Body of pancreas (tissue), 4 donors: ENCODE results near the gene SLC17A8. TPM values are rescaled to one million over a fixed set of nuclear protein-coding genes. Genes with fewer than 3 reads are reported as not detected.

Source experiments
- ATAC-seq: fragments of 150-250 bp; one replicate; pipeline ENCODE4 v1.9.1; 2016
- DNase-seq, 4 donors: peaks; one replicate each; pipeline ENCODE4 v3.0.0-alpha.2; 2019
- H3K27ac ChIP-seq, 4 donors: fragments of 200-600 bp; sonication (generic); 1 replicate in 3 of 4; 2 replicates in 1 of 4; pipeline versions ENCODE4 v1.5.1 to v1.6.1; 2016 to 2019; ENCODE audit warnings: mild to moderate bottlenecking in 1 of 4, mixed read lengths in 1 of 4, moderate library complexity in 1 of 4
- H3K27me3 ChIP-seq, 2 donors: fragments of 200-600 bp; sonication (generic); one replicate each; pipeline ENCODE4 v1.6.0; 2016; ENCODE audit warnings: mild to moderate bottlenecking in 1 of 2
- H3K36me3 ChIP-seq, 2 donors: fragments of 200-600 bp; sonication (generic); replicated peaks in 1 of 2; 2 replicates each; pipeline ENCODE4 v1.5.1; 2016; ENCODE audit warnings: low read depth in 2 of 2; ENCODE audit not compliant: insufficient read depth in 1 of 2
- H3K4me1 ChIP-seq: fragments of 200-600 bp; sonication (generic); one replicate; pipeline ENCODE4 v1.6.0; 2016
- H3K4me3 ChIP-seq, 2 donors: fragments of 200-600 bp; sonication (generic); 1 replicate in 1 of 2; 2 replicates in 1 of 2; pipeline ENCODE4 v1.5.1; 2016 to 2019
- H3K9me3 ChIP-seq, 3 donors: fragments of 200-600 bp; sonication (generic); 1 replicate in 2 of 3; 2 replicates in 1 of 3; pipeline ENCODE4 v1.5.1; 2016
- POLR2A ChIP-seq, 3 donors: fragments of 450-650 bp; IDR thresholded peaks; one replicate each; pipeline ENCODE4 v1.6.1; 2016; ENCODE audit warnings: antibody characterized with exemption in 3 of 3, mild to moderate bottlenecking in 2 of 3
- WGBS, 2 donors: methylation state at CpG; one replicate each; pipeline ENCODE4 v1.1.5; 2017; 5-methylcytosine and 5-hydroxymethylcytosine counted together
- intact Hi-C: fragments of 100-400 bp; cut with DNase I; formaldehyde crosslinking; loops from one replicate; pipeline ENCODE4 v1.15.1; 2023
- total RNA-seq, 2 donors: library from RNA; depleted of rRNA; stranded (reverse); fragments of >200 nt; gene quantifications; one replicate each; pipeline ENCODE4 v1.1.0, GENCODE V29; 2016
- TF ChIP-seq, protein P1 (sequence below), 7 experiments: fragments of 450-650 bp in 4 of 7; fragments of 200-600 bp in 3 of 7; sonication (generic) in 3 of 7; IDR thresholded peaks; one replicate each; pipeline ENCODE4 v1.5.1; 2016 to 2019; ENCODE audit warnings: antibody characterized with exemption in 7 of 7

SLC17A8 gene
- total RNA-seq, 2 donors from 2014 or later: not detected

GRCh38 chr12:100443434-100443833 lies 86.6 kb downstream of the SLC17A8 start:
- WGBS, 2 donors: 19 to 35% methylated on average over 1 of the region's 1 CpG

DNA sequence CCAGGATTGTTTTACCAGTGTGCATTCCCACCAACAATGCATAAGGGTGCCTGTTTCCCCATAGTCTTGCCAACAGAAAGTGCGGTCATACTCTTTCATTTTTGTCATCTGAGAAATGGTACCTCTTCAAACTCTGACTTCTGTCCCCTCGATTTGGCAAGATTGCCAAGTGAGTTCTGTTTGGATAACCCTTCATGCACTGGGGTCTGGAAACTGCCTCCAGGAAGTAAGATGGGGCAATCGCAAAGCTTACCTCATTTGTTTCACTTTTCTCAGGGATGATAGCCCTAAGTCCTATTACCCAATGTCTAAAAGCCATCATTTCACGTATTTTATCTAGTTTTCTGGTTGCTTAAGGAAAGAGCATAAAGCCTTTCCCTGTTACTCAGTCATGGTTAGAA lies 88.2 kb downstream of the SLC17A8 start:
- H3K36me3 ChIP-seq: no peaks in the 10 kb centered on the region
- intact Hi-C loops: no loop called here
- no peak overlapping the region for H3K27ac ChIP-seq
- H3K4me3 ChIP-seq: no peak overlapping the region
- ATAC-seq (no peak), DNase-seq (no peak)
- H3K4me1 ChIP-seq: peaks cover 11% of the 10 kb centered on the region
- H3K27me3 ChIP-seq: no peaks in the 10 kb centered on the region
- no peaks in the 10 kb centered on the region for H3K9me3 ChIP-seq
- WGBS, 2 donors: 62 to 89% methylated on average over 4 of the region's 4 CpGs
- no peak for TF ChIP-seq POLR2A (IDR thresholded peaks at IDR 0.05)
- TF ChIP-seq, protein P1, sequence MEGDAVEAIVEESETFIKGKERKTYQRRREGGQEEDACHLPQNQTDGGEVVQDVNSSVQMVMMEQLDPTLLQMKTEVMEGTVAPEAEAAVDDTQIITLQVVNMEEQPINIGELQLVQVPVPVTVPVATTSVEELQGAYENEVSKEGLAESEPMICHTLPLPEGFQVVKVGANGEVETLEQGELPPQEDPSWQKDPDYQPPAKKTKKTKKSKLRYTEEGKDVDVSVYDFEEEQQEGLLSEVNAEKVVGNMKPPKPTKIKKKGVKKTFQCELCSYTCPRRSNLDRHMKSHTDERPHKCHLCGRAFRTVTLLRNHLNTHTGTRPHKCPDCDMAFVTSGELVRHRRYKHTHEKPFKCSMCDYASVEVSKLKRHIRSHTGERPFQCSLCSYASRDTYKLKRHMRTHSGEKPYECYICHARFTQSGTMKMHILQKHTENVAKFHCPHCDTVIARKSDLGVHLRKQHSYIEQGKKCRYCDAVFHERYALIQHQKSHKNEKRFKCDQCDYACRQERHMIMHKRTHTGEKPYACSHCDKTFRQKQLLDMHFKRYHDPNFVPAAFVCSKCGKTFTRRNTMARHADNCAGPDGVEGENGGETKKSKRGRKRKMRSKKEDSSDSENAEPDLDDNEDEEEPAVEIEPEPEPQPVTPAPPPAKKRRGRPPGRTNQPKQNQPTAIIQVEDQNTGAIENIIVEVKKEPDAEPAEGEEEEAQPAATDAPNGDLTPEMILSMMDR (IDR thresholded peaks at IDR 0.05): no peak

More at GRCh38 chr12:100443434-100443833, 86.6 kb downstream of the SLC17A8 start:
- Histone ChIP-seq H3K9me3 (no peaks in the 10 kb centered on the region), H3K27ac (no peak overlapping the region), H3K36me3 (no peaks in the 10 kb centered on the region), H3K4me1 (peaks cover 11% of the 10 kb centered on the region), H3K4me3 (no peak overlapping the region), H3K27me3 (no peaks in the 10 kb centered on the region)
- no peak for ATAC-seq
- no peak for TF ChIP-seq POLR2A (IDR thresholded peaks at IDR 0.05)
- DNase-seq: no peak
- intact Hi-C loops: no loop called here

DNA sequence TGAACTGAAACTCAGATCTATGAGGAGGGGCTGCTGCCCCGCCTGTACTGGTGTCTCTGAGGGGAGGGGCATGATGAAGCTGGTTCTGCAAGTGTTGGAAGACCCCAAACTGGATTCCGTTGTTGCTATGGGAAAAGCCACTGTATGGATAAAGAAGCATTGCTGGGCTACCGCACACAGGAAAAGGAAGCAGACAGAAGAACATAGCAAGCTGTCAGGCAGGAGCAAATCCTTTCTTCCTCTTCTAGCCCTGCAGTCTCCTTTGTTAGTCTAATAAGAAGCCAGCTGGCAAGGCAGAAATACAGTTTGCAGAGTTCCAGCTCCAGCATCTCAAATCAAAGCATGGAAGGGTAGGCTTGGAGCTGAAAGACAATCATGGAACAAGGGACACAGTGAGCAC lies 90.5 kb downstream of the SLC17A8 start:
- H3K4me1 ChIP-seq: peaks cover 11% of the 10 kb centered on the region
- no peak for DNase-seq
- 42 to 61% methylated on average over 3 of the region's 3 CpGs for WGBS, 2 donors
- TF ChIP-seq, protein P1 (IDR thresholded peaks at IDR 0.05): no peak
- TF ChIP-seq POLR2A (IDR thresholded peaks at IDR 0.05): no peak
- no peak overlapping the region for H3K4me3 ChIP-seq
- no peaks in the 10 kb centered on the region for H3K9me3 ChIP-seq
- no peak overlapping the region for H3K27ac ChIP-seq
- no peaks in the 10 kb centered on the region for H3K27me3 ChIP-seq
- no peak for ATAC-seq
- intact Hi-C loops: no loop called here
- H3K36me3 ChIP-seq: no peaks in the 10 kb centered on the region

- H3K36me3 ChIP-seq: no peaks in the 10 kb centered on the region
- DNase-seq: no peak
- H3K27ac ChIP-seq: no peak overlapping the region
- 36 to 57% methylated on average over 1 of the region's 1 CpG for WGBS, 2 donors
- no peak for ATAC-seq
- H3K4me1 ChIP-seq: no peaks in the 10 kb centered on the region
- TF ChIP-seq POLR2A (IDR thresholded peaks at IDR 0.05): no peak
- TF ChIP-seq, protein P1 (IDR thresholded peaks at IDR 0.05): no peak
- no peak overlapping the region for H3K4me3 ChIP-seq
- H3K9me3 ChIP-seq: no peaks in the 10 kb centered on the region
- H3K27me3 ChIP-seq: no peaks in the 10 kb centered on the region
- intact Hi-C loops: no loop called here
These were observed 91.8 kb downstream of the SLC17A8 start for GRCh38 chr12:100448656-100449055.

- H3K9me3 ChIP-seq: no peaks in the 10 kb centered on the region
- no peak for ATAC-seq
- no peak overlapping the region for H3K4me3 ChIP-seq
- intact Hi-C loops: no loop called here
- TF ChIP-seq, protein P1 (IDR thresholded peaks at IDR 0.05): no peak
- TF ChIP-seq POLR2A (IDR thresholded peaks at IDR 0.05): no peak
- no peak for DNase-seq
- H3K27ac ChIP-seq: no peak overlapping the region
- H3K27me3 ChIP-seq: no peaks in the 10 kb centered on the region
- 46 to 57% methylated on average over 3 of the region's 3 CpGs for WGBS, 2 donors
- H3K36me3 ChIP-seq: no peaks in the 10 kb centered on the region
- no peaks in the 10 kb centered on the region for H3K4me1 ChIP-seq
These were observed 93.9 kb downstream of the SLC17A8 start for GRCh38 chr12:100450735-100451134.
